H1 (cell line): Measurements from ENCODE around the gene GSKIP. TPM values are rescaled to one million over a fixed set of nuclear protein-coding genes. Genes with fewer than 3 reads are reported as not detected.

Experiments used
- CTCF ChIA-PET: fragments of 300-600 bp; sonication (Branson Sonifier 250); formaldehyde crosslinking; loops from one replicate; lab custom pipeline; 2021; ENCODE audit not compliant: partially characterized antibody; lab: Charles Lee
- POLR2A ChIA-PET: fragments of 300-600 bp; sonication (Branson Sonifier 250); formaldehyde crosslinking; loops from one replicate; lab custom pipeline; 2021; ENCODE audit warnings: inconsistent platforms; ENCODE audit not compliant: partially characterized antibody; lab: Charles Lee
- DNase-seq, 2 experiments: peaks; one replicate each; pipeline versions ENCODE4 v3.0.0 to v3.0.0-alpha.2; 2010 to 2022; ENCODE audit warnings: low spot score in 2 of 2, low read depth in 1 of 2, mixed read lengths in 1 of 2
- FAIRE-seq: peaks from 2 replicates; lab custom pipeline; 2011; peaks lifted over from hg19 to GRCh38; lab: Jason Lieb, UNC
- H2AFZ ChIP-seq: 2 replicates; pipeline ENCODE4 v1.8.1; 2012; ENCODE audit warnings: low read length, inconsistent platforms
- H2AK5ac ChIP-seq: 2 replicates; pipeline ENCODE4 v1.6.1; 2013; ENCODE audit warnings: low read depth, low read length
- H2BK120ac ChIP-seq: replicated peaks from 2 replicates; pipeline ENCODE3; 2013; ENCODE audit warnings: low read depth, low read length, inconsistent platforms
- H2BK12ac ChIP-seq: 2 replicates; pipeline ENCODE4 v1.6.1; 2013; ENCODE audit warnings: low read depth, low read length
- H2BK15ac ChIP-seq: 2 replicates; pipeline ENCODE4 v1.6.1; 2013; ENCODE audit warnings: low read length
- H2BK20ac ChIP-seq: 2 replicates; pipeline ENCODE4 v1.6.1; 2013; ENCODE audit warnings: low read length
- H2BK5ac ChIP-seq: 2 replicates; pipeline ENCODE4 v1.6.1; 2013; ENCODE audit warnings: low read depth, low read length
- H3K14ac ChIP-seq: 2 replicates; pipeline ENCODE4 v1.6.1; 2013; ENCODE audit warnings: inconsistent platforms; ENCODE audit not compliant: insufficient read length
- H3K18ac ChIP-seq: 2 replicates; pipeline ENCODE4 v1.6.1; 2013; ENCODE audit warnings: low read length; ENCODE audit errors: extremely low read depth
- H3K23ac ChIP-seq: 2 replicates; pipeline ENCODE4 v1.6.1; 2013; ENCODE audit warnings: inconsistent platforms; ENCODE audit not compliant: insufficient read length
- H3K23me2 ChIP-seq: 2 replicates; pipeline ENCODE4 v1.6.1; 2013; ENCODE audit warnings: low read depth, low read length
- H3K27ac ChIP-seq: 2 replicates; pipeline ENCODE4 v1.6.1; 2011; ENCODE audit warnings: low read depth, low read length, inconsistent platforms
- H3K27me3 ChIP-seq, 4 experiments: replicated peaks in 1 of 4; 1 replicate in 1 of 4; 2 replicates in 3 of 4; pipeline versions ENCODE4 v1.6.1 to v1.8.1; 2011 to 2013; ENCODE audit warnings: low read length in 3 of 4, mild to moderate bottlenecking in 3 of 4, inconsistent platforms in 2 of 4, mixed read lengths in 2 of 4, moderate library complexity in 1 of 4; ENCODE audit not compliant: control insufficient read depth in 3 of 4, insufficient read depth in 3 of 4; ENCODE audit errors: extremely low read depth in 1 of 4
- H3K36me3 ChIP-seq, 4 experiments: 2 replicates each; pipeline versions ENCODE4 v1.6.1 to v1.8.1; 2011 to 2013; ENCODE audit warnings: mild to moderate bottlenecking in 4 of 4, low read length in 3 of 4, moderate library complexity in 2 of 4, control low read depth in 1 of 4, inconsistent platforms in 1 of 4; ENCODE audit not compliant: insufficient read depth in 4 of 4, control insufficient read depth in 2 of 4
- H3K4ac ChIP-seq: replicated peaks from 2 replicates; pipeline ENCODE3; 2013; ENCODE audit warnings: low read length, low read depth, mixed read lengths, inconsistent platforms; ENCODE audit not compliant: insufficient read length
- H3K4me1 ChIP-seq, 4 experiments: replicated peaks in 1 of 4; 1 replicate in 1 of 4; 2 replicates in 3 of 4; pipeline versions ENCODE4 v1.6.1 to v1.8.1; 2011 to 2013; ENCODE audit warnings: low read length in 3 of 4, inconsistent platforms in 2 of 4, mixed read lengths in 1 of 4; ENCODE audit not compliant: insufficient read depth in 4 of 4, control insufficient read depth in 3 of 4
- H3K4me2 ChIP-seq, 2 experiments: 2 replicates each; pipeline versions ENCODE4 v1.6.1 to v1.8.1; 2011 to 2013; ENCODE audit warnings: low read depth in 2 of 2, low read length in 2 of 2, control low read depth in 1 of 2, inconsistent platforms in 1 of 2, mild to moderate bottlenecking in 1 of 2; ENCODE audit not compliant: insufficient read depth in 1 of 2
- H3K4me3 ChIP-seq, 4 experiments: fragments of 200-600, 300-600 bp in 1 of 4; sonication (generic), shearing (Covaris generic), sonication (Bioruptor Twin) in 1 of 4; 2 replicates each; pipeline versions ENCODE4 v1.5.1 to v1.8.1; 2011 to 2016; ENCODE audit warnings: low read length in 4 of 4, low read depth in 3 of 4, control low read depth in 2 of 4, inconsistent platforms in 2 of 4, mild to moderate bottlenecking in 2 of 4, mixed read lengths in 1 of 4, moderate library complexity in 1 of 4; ENCODE audit not compliant: insufficient read depth in 2 of 4; ENCODE audit errors: extremely low read depth in 1 of 4
- H3K56ac ChIP-seq: replicated peaks from 2 replicates; pipeline ENCODE3; 2013; ENCODE audit warnings: low read depth, mild to moderate bottlenecking, mixed read lengths, low read length, inconsistent platforms; ENCODE audit not compliant: insufficient read length
- H3K79me1 ChIP-seq: 2 replicates; pipeline ENCODE4 v1.6.1; 2013; ENCODE audit warnings: low read depth, low read length, control low read depth
- H3K79me2 ChIP-seq, 2 experiments: 2 replicates each; pipeline versions ENCODE4 v1.6.1 to v1.8.1; 2012 to 2013; ENCODE audit warnings: low read length in 2 of 2, mild to moderate bottlenecking in 2 of 2, inconsistent platforms in 1 of 2; ENCODE audit not compliant: insufficient read depth in 2 of 2, control insufficient read depth in 1 of 2
- H3K9ac ChIP-seq, 4 experiments: replicated peaks in 1 of 4; 1 replicate in 1 of 4; 2 replicates in 3 of 4; pipeline versions ENCODE4 v1.6.1 to v1.8.1; 2011 to 2013; ENCODE audit warnings: low read depth in 3 of 4, low read length in 3 of 4, control low read depth in 2 of 4, mild to moderate bottlenecking in 2 of 4, moderate library complexity in 2 of 4, inconsistent platforms in 1 of 4; ENCODE audit errors: extremely low read depth in 1 of 4
- H3K9me3 ChIP-seq, 2 experiments: 2 replicates each; pipeline versions ENCODE4 v1.6.1 to v1.8.1; 2012 to 2013; ENCODE audit warnings: mild to moderate bottlenecking in 2 of 2, moderate library complexity in 2 of 2, control low read depth in 1 of 2, inconsistent platforms in 1 of 2, low read depth in 1 of 2, low read length in 1 of 2, mixed read lengths in 1 of 2; ENCODE audit not compliant: insufficient read depth in 2 of 2
- H4K20me1 ChIP-seq, 2 experiments: replicated peaks in 1 of 2; 2 replicates each; pipeline versions ENCODE3 to v1.8.1; 2011 to 2013; ENCODE audit warnings: inconsistent platforms in 2 of 2, low read length in 2 of 2, mild to moderate bottlenecking in 1 of 2; ENCODE audit not compliant: insufficient read depth in 2 of 2, control insufficient read depth in 1 of 2
- H4K5ac ChIP-seq: 2 replicates; pipeline ENCODE4 v1.6.1; 2013; ENCODE audit warnings: low read length, low read depth, mixed read lengths, inconsistent platforms; ENCODE audit not compliant: insufficient read length
- H4K8ac ChIP-seq: 2 replicates; pipeline ENCODE4 v1.8.0; 2013; ENCODE audit warnings: mild to moderate bottlenecking, moderate library complexity, low read length, inconsistent platforms; ENCODE audit not compliant: insufficient read depth; ENCODE audit errors: extremely low read depth
- H4K91ac ChIP-seq: replicated peaks from 2 replicates; pipeline ENCODE3; 2013; ENCODE audit warnings: low read length, mixed read lengths, inconsistent platforms; ENCODE audit not compliant: insufficient read length
- GABPA ChIP-seq: IDR thresholded peaks from 2 replicates; pipeline ENCODE4 v1.6.1; 2011; ENCODE audit warnings: mild to moderate bottlenecking, low read length, moderate library complexity, borderline replicate concordance; ENCODE audit not compliant: insufficient read depth
- RAD21 ChIP-seq, 2 experiments: IDR thresholded peaks in 1 of 2; conservative IDR thresholded peaks in 1 of 2; 2 replicates each; pipeline ENCODE4 v1.6.1; 2011; ENCODE audit warnings: low read depth in 2 of 2, low read length in 2 of 2, improper control_type of control experiment in 1 of 2, inconsistent platforms in 1 of 2, mild to moderate bottlenecking in 1 of 2, moderate library complexity in 1 of 2
- WGBS, 2 experiments: shearing (Covaris generic) in 1 of 2; methylation state at CpG; one replicate each; pipeline versions ENCODE4 v1.1.6 to v1.1.7; 2013 to 2015; ENCODE audit warnings: low lambda C conversion rate in 2 of 2, mixed read lengths in 2 of 2, inconsistent platforms in 1 of 2, low coverage in 1 of 2, missing lambda C conversion rate in 1 of 2; ENCODE audit not compliant: insufficient replicate concordance in 2 of 2, insufficient coverage in 1 of 2, insufficient read length in 1 of 2; ENCODE audit errors: extremely low coverage in 1 of 2, missing lambda C conversion rate in 1 of 2; 5-methylcytosine and 5-hydroxymethylcytosine counted together
- polyA plus RNA-seq, 7 experiments: library from polyadenylated mRNA; depleted of rRNA in 3 of 7; stranded (reverse) in 5 of 7; unstranded in 2 of 7; fragments of >200 nt in 5 of 7; fragments of 200-250 nt in 2 of 7; gene quantifications; 1 replicate in 5 of 7; 2 replicates in 1 of 7; 4 replicates in 1 of 7; pipeline versions ENCODE4 v1.2.1 to v1.2.3, GENCODE V29; 2011 to 2013; ENCODE audit warnings: missing spikeins in 2 of 7, mixed read lengths in 2 of 7
- total RNA-seq: library from RNA; stranded (reverse); fragmentation: NEBNext Ultra II Directional; extraction: Animal tissue kit (Norgen Biotek cat#: 25700); gene quantifications from 2 replicates; pipeline ENCODE4 v1.2.1, GENCODE V29; 2021

The GSKIP gene
- total and polyA plus RNA-seq, 2 of the 8 experiments (the other 6 are each of a cell fraction or from before 2014, with no cell fraction given) = 20.3 to 37.1 TPM

- H3K27ac ChIP-seq = no peak overlapping the region
- H2BK15ac ChIP-seq = no peak overlapping the region
- H4K5ac ChIP-seq = no peak overlapping the region
- no peak overlapping the region for H3K4ac ChIP-seq
- H3K56ac ChIP-seq = no peak overlapping the region
- H3K27me3 ChIP-seq = no peaks in the 10 kb centered on the region
- H3K4me2 ChIP-seq = no peak overlapping the region
- WGBS, 2 experiments = 92% methylated on average over 3 of the region's 3 CpGs; no CpG with 5 or more reads in 1 of the 2 experiments
- no peak overlapping the region for H3K4me3 ChIP-seq
- H3K36me3 ChIP-seq = no peaks in the 10 kb centered on the region; a peak in 1 of 8 replicates
- H3K23me2 ChIP-seq = peaks cover 3% of the 10 kb centered on the region; the same call in 1 of the 2 replicates
- H3K79me2 ChIP-seq = peaks cover 0 to 75% of the 10 kb centered on the region in 2 experiments; a peak in 2 of 4 replicates
- H2BK120ac ChIP-seq = no peak overlapping the region
- H4K8ac ChIP-seq = no peak overlapping the region
- H2AFZ ChIP-seq = no peak overlapping the region
- H3K9me3 ChIP-seq = no peaks in the 10 kb centered on the region
- no peak overlapping the region for H4K91ac ChIP-seq
- no peak for FAIRE-seq
- peaks cover 6% of the 10 kb centered on the region for H3K79me1 ChIP-seq
- ChIA-PET POLR2A (no interaction called here), CTCF (interaction anchor here (0.7 to 1.3 kb wide), 3 partner anchors 23 to 43 kb away, joined by 3 read pairs; no protein-coding TSS in a partner anchor)
- H3K4me1 ChIP-seq = peaks cover 0 to 8% (median 3%) of the 10 kb centered on the region in 4 experiments; a peak in 5 of 7 replicates
- no peak overlapping the region for H2BK5ac ChIP-seq
- H4K20me1 ChIP-seq = peaks cover 0 to 4% of the 10 kb centered on the region in 2 experiments
- H2BK12ac ChIP-seq = no peak overlapping the region
- H2BK20ac ChIP-seq = no peak overlapping the region
- DNase-seq = no peak
- H2AK5ac ChIP-seq = no peak overlapping the region
- H3K9ac ChIP-seq = no peak overlapping the region
- H3K14ac ChIP-seq = no peak overlapping the region
- no peak overlapping the region for H3K23ac ChIP-seq
- H3K18ac ChIP-seq = no peak overlapping the region
- TF ChIP-seq RAD21 (IDR thresholded peaks at IDR 0.05 in 1 of 2, conservative IDR thresholded peaks at IDR 0.05 in 1 of 2; ENCODE audit: low read depth in 2 of 2, low read length in 2 of 2) (no peak), GABPA (no peak)
Measured at GRCh38 chr14:96357216-96357615, 6.1 kb upstream of the GSKIP start.
